Measurements from ENCODE around the gene COX7A2L. TPM values are rescaled to one million over a fixed set of nuclear protein-coding genes. Genes with fewer than 3 reads are reported as not detected.
"Not testable (repeated sequence)": the region's sequence is repeated elsewhere in the genome, so short reads cannot be mapped to it uniquely, and the experiment has no call there.

Gene COX7A2L
- total RNA-seq, 1 experiment from 2014 or later, result 412 TPM

DNA sequence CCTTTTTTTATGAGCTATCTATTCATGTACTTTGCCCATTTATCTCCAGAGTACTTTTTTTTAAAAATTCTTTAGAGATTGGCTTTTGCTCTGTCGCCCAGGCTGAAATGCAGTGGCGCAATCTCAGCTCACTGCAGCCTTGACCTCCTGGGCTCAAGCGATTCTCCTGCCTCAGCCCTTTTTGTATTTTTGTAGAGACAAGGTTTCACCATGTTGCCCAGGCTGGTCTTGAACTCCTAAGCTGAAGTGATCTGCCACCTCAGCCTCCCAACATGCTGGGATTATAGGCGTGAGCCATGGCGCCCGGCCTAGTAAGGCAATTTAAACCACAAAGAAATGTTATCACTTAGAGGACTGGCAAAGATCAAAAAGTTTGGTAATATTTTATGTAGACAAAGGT is 14.2 kb downstream of the COX7A2L start:
- in situ Hi-C loops (cut with HindIII; ENCODE audit: low pct_unique_long_range_greater_than_20kb, low sequenced_read_pairs); DNase-seq (ENCODE audit: low read depth, low spot score): not testable (repeated sequence)

DNA sequence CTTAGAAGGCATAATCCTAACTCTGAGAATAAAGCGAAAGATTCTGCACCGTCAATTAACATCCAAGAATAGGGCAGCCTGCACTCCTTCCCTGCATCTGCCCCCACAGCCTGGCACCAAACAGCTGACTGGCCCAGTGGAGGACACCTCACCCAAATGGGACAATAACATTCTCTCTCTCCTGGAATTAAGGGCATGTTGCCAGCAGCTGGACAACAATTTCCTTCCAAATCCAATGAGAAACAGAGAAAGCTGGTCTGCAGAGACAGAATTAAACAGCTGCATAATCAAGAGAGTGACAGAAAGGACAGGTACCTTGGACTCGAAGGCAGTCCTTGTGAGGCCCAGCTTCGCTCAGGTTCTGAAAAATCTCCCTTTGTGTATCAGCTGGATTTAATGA is 15.0 kb downstream of the COX7A2L start:
- in situ Hi-C loops (cut with HindIII; ENCODE audit: low pct_unique_long_range_greater_than_20kb, low sequenced_read_pairs), result no loop called here
- DNase-seq (ENCODE audit: low read depth, low spot score), result no peak

DNA sequence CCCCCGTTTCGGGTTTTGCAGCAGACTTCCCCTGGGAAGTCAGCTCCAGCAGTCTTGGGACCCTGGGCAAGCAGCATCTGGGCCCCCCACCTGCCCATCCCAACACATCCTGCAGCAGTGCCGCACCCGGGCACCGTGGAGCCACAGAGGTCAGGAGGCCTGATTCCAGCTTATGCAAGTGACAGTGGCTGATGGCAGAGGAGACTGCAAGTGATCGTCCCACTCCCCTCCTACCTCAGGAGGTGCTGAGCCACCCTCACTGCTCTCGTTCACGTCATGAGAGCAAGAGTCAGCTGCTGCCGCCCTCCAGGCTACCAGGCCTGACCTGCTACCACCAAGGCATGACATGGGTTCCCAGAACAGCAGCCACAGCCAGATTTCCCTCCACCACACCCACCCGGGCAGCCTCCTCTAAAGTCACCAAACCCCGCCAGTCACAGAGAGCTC is 18.2 kb downstream of the COX7A2L start:
- no peak for DNase-seq (ENCODE audit: low read depth, low spot score)
- in situ Hi-C loops (cut with HindIII; ENCODE audit: low pct_unique_long_range_greater_than_20kb, low sequenced_read_pairs), result no loop called here

DNA sequence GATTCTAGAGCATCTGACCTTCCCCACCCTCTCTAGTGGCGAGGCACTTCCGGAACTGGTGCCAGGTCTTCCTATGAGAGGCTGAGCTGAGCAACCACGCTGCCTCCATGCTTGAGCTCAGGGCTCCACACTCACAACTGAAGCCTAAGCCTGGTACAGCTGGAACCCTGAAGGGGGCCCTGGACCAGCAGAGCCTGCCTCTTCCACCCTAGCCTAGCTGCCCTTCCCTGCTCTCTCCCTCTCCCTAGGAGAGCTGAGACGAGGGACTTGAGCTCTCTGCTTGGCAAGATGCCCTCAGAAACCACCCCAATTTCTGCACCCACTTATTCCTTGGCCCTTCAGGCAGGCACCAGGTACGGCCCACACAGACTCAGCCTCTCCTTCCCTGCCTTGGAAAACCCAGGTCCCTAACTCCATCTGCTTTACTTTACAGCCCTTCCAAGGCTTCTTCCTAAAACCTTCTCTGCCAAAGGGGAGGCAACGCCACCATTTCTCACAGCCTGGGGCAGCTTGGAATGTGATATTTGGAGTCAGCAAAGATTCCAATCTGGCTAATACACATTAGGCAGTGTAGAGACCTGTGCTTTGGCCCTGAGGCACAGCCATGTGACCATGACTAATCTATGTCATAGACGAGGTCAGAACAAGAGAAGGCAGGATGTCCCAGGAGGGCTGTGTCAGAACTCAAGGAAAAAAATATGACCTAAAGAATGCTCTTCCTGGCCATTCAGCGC is 18.8 kb downstream of the COX7A2L start:
- peak; percentile 95 for DNase-seq (ENCODE audit: low read depth, low spot score)
- in situ Hi-C loops (cut with HindIII; ENCODE audit: low pct_unique_long_range_greater_than_20kb, low sequenced_read_pairs), result no loop called here

DNA sequence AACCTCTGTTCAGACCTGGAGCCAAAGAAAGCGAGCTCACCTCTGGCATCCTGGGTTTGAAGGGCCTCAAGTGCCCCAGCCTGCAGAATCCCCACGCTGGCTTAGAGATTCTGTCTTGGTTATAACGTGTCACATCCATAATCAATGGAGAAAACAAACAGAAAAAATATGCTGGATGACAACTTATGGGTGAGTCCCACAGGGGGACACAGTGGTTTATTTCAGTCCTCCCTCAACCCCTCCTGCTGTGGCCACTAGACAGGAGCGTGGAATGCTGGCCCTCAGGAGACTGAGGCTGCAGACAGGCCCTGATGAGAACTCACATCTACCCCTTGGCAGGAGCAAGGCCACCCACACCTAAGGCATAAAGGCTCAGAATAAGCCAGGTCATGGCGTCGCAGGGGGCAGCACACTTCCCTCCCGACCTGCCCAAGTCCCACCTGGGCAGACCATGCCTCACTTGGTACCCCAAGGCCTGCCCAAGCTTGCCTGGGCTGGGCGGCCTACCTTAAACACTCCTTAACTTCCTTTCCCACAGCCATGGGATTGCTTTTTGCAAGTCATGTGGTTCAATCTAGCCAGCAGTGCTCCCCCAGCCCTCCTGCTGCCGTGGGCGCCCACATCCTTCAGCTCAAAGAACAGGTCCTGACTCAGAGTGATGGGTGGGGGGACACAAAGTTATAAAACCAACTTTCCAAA is 19.9 kb downstream of the COX7A2L start:
- no peak for DNase-seq (ENCODE audit: low read depth, low spot score)
- in situ Hi-C loops (cut with HindIII; ENCODE audit: low pct_unique_long_range_greater_than_20kb, low sequenced_read_pairs), result no loop called here

DNA sequence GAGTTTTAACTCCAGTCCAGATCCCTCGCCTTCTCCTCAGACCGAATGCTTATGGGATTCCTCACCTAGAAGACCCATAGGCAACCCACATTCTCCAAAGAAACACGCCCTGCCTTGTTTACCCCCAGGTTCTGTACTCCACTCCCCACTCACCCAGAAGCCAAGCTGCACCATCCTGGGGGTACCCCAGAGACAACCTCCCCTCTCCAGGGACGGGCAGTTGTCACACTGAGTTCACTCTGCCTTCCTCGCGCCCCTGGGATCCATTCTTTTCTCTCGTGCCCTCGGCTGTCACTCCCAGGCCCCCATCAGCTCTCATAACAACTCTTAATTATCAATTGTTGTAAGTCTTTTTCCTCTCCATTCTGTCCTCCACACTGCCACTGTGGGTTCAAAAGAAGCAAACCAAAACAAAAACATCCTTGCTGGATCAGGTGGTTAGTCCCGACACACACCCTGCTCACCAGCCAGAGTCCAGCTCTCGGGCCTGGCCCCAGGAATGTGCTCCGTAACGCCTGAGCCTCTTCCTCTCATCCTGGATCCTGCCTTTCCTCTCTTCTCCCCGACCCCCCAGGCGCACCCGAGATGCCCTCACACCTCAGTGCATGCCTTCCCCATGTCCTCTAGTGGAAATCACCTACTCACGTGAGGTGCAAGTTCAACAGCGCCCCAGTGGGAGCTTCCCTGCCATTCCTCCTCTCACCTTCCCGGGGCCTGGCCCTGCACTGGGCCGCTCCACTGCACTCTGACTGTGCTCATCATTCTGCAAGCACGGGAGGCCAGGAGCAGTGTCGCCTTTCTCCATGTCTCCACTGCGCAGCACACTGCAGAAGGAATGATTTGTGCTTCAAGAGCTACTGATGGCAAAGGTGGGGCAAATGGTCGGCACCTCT is 20.7 kb downstream of the COX7A2L start:
- in situ Hi-C loops (cut with HindIII; ENCODE audit: low pct_unique_long_range_greater_than_20kb, low sequenced_read_pairs), result no loop called here
- no peak for DNase-seq (ENCODE audit: low read depth, low spot score)

DNA sequence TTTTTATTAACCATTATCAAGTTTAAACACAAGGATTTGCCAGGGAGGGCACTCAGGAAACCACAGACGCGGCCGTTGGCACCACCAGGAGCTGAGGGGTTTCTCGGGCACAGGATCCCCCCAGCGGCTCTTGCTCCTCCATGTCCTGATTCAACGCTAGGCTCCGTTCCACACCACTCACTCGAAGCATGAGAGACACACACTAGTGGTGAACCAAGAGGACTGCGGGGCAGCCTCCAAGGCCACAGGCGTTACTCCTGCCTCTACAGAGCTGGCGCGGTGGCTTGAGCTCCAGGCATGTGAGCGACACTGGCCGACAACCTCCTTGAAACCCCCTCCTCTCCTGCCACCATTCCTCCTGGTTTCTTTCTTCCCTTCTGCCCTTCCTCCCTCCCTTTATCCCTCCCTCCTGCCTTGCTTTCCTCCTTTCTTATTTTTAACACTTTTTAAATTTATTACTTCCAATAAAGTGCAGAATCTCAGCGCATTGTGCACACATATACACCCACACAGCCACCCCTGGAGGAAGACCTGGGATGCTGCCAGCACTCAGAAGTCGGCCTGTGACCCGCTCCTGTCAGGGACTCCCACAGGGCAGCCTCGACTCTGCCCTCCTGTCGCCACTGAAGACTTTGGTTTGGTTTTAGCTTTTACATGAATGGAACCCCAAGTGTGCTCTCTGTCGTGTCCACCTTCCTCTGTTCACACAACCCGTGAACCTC is 21.7 kb downstream of the COX7A2L start:
- DNase-seq (ENCODE audit: low read depth, low spot score), result peak; percentile 17
- in situ Hi-C loops (cut with HindIII; ENCODE audit: low pct_unique_long_range_greater_than_20kb, low sequenced_read_pairs), result no loop called here

DNA sequence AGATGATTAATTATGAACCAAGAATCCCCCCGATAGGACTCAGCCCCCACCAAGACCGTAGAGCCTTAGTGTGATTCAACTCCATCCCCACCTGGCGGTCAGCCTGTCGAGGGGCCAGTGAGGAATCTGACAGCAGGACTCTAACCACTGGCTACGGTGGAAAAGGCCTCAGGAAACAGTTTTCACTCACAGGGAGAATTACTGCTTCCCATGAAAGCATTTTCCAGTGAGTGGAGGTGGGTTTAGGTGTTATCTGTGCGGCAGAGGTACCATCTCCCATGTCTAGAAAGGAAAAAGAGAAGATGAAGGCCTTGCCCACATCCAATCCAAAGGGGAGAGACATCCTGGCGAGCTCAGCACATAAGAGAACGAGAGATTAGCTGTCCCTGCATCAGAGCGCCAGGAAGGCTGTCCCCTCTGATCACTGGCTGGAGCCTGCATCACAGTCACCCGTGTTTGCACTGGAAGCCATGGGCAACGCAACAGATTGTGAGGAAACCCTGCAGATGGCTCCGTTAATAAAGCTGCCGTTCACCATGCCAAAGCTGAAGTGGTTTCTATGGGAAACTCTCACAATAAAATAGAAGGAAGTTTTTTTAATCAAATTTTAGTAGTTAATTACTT is 22.3 kb downstream of the COX7A2L start:
- in situ Hi-C loops (cut with HindIII; ENCODE audit: low pct_unique_long_range_greater_than_20kb, low sequenced_read_pairs), result no loop called here
- no peak for DNase-seq (ENCODE audit: low read depth, low spot score)

DNA sequence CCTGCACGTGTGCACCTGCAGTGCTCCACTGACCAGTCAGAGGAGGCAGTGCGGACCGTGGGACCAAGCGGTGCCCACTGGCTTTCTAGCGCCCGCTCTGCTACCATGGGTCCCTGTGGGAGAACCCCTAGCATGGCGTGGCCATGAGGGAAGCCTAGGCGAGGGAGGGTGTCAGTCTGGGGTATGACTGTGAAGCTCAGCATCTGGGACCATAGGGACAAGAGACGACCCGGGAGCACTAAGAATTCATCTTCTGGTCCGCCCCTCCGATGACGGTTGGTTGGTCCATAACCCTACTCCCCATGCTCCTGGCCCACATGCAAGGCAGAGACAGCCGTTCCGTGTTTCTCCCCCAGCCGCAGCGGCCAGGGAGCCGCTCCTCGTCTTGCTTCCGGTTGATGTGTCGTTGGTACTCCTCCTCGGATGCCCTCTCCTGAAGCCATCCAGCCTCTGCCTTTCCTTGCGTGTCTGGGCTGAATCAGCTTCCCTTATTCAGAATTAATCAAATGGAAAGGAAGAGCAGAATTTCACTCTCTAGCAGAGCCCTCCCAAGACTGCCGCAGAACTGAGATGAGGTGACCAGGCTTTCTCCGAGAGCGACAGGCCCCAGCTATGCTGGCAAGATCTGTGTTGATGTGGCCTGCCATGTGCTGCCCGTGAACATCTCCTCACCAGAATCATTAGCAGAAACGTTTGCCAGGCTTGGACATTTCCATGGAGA is 23.0 kb downstream of the COX7A2L start:
- DNase-seq (ENCODE audit: low read depth, low spot score), result no peak
- in situ Hi-C loops (cut with HindIII; ENCODE audit: low pct_unique_long_range_greater_than_20kb, low sequenced_read_pairs), result no loop called here

DNA sequence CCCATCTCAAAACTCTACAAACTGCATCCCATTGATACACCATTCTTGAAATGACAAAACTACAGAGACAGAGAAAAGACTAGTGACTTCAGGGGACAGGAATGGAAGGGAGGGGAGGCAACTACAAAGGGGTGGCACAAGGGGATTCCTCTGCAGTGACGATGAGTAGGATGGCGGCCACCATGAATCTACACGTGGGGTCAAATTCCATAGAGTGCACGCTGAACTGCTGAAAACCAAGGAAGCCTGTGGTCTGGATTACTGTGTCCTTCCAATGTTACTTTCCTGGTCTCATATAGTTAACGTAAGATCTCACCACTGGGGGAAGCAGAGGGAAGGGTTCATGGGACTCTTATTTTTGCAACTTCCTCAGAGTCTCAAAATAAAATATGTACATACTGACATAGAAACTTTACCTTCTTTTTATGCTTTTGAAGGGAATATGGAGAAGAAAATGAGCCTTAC is 23.6 kb downstream of the COX7A2L start:
- in situ Hi-C loops (cut with HindIII; ENCODE audit: low pct_unique_long_range_greater_than_20kb, low sequenced_read_pairs), result no loop called here
- DNase-seq (ENCODE audit: low read depth, low spot score), result peak; percentile 20

DNA sequence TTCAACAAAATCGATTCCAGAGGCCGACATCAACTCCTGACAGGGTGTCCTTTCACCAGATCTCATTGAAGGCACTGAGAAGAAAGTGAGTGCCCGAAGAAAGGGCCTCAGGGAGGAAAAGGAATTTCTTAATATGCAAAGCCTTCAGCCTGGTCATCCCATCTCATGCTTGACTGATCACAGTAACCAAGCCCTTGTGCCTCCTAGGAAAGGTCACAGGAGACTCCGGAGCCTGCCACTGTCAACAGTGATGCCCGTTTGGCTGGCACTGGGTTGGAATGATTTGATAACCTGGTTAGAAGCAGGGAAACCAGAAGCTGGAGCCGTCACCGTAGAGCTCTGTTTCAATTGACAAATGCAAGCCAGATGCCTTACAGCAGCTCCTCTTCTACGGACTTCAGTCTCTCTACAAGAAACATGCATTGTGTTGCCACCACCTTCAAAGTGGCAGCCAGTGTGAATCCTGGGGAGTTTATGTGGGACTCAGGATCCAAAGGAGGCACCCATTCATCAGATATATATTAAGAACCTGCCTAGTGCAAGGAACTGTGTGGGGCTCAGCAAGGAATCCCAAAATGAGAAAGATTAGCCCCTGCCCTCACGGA is 24.6 kb downstream of the COX7A2L start:
- in situ Hi-C loops (cut with HindIII; ENCODE audit: low pct_unique_long_range_greater_than_20kb, low sequenced_read_pairs), result no loop called here
- DNase-seq (ENCODE audit: low read depth, low spot score), result no peak

DNA sequence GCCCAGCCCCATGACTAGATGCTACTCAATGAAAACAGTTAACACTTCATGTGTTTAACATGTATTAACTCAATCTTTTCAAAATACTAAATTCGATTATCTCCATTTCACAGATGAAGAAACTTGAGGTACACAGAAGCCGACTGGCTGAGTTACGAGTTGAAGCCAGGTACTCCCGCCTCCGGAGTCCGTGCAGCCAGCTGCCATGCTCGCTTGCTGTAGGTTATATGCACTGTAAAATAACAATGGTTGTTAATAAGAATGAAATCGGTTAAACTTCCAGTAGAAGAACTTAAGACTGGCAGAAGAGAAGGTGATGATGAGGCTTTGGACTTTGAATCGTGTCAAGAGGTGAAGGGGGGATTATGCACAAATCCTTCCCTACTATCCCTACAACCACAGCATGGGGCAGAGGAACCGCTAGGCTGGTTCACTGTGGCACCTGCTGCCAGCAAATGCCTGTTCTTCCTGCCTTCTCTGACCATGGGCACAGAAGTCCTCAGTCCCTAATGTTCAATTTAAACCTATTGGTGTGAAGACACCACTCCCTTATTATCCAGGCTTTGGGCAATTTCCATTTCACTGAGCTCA is 25.4 kb downstream of the COX7A2L start:
- no peak for DNase-seq (ENCODE audit: low read depth, low spot score)
- in situ Hi-C loops (cut with HindIII; ENCODE audit: low pct_unique_long_range_greater_than_20kb, low sequenced_read_pairs), result no loop called here

DNA sequence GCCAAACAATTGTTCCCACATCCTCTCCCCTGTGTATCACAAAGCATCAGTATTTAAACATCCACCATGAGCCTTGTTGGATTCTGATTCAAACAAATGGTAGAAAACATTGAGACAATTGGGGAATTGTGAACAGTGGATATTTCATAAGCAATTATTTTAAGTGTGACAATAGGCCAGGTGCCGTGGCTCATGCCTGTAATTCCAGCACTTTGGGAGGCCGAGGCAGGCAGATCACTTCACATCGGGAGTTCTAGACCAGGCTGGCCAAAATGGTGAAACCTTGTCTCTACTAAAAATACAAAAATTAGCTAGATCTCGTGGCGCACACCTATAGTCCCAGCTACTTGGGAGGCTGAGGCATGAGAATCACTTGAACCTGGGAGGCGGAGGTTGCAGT is 26.2 kb downstream of the COX7A2L start:
- in situ Hi-C loops (cut with HindIII; ENCODE audit: low pct_unique_long_range_greater_than_20kb, low sequenced_read_pairs), result not testable (repeated sequence)

DNA sequence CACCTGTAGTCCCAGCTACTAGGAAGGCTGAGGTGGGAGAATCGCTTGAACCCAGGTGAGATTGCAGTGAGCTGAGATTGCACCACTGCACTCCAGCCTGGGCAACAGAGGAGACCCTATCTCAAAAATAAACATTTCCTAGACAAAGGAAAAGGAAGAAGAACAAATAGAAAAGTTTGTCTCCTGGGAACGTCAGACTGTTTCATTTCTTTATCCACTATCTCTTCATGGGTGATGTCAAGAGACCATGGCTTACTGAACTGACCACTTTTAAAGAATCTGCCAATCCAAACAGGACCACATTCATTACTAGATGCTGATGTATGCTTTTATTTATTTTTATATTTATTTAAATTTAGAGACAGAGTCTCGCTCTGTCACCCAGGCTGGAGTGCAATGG is 26.8 kb downstream of the COX7A2L start:
- in situ Hi-C loops (cut with HindIII; ENCODE audit: low pct_unique_long_range_greater_than_20kb, low sequenced_read_pairs), result no loop called here
- DNase-seq (ENCODE audit: low read depth, low spot score), result no peak

More for the DNA sequence above, 26.2 kb downstream of the COX7A2L start:
- DNase-seq (ENCODE audit: low read depth, low spot score), result not testable (repeated sequence)

DNA sequence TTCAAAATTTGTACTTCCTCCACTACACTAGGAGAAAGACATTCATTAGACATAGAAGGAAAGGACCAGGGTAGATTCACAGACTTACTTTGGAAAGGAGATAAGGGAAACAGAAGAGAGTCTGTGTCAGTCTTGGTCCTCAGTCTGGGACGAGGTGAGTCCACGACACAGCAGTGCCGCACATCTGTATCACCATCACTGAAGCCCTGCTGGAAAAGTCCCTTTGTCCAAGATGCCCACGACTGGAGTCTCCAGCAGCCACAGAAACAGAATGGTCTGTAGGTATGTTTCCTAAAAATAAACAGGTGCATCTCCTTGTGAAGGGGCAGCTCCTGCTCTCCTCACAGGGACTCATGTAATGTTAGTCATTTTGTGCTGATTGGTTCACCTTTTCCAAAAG is 27.4 kb downstream of the COX7A2L start:
- DNase-seq (ENCODE audit: low read depth, low spot score), result no peak
- in situ Hi-C loops (cut with HindIII; ENCODE audit: low pct_unique_long_range_greater_than_20kb, low sequenced_read_pairs), result no loop called here

DNA sequence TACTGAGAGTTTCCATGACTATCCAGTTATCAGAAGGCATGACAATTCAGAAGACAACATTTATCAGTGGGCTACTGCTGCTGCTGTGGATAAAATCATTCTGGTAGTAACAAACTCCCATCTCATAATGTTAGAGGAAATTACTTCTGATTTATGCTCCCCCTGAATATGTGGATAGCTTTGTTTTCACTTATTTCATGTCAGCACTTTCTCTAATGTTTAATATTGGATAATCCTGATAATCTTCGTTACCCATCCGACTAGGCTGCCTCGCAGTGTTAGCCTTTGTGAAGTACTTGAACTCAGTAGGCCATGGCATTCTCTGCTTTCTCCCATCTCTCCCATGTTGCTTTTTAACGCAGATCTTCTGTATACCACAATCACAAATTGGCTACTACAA is 28.4 kb downstream of the COX7A2L start:
- no peak for DNase-seq (ENCODE audit: low read depth, low spot score)
- in situ Hi-C loops (cut with HindIII; ENCODE audit: low pct_unique_long_range_greater_than_20kb, low sequenced_read_pairs), result no loop called here
